Testis (tissue), 2 donors: ENCODE results near the gene RPL13A.

Experiments
- POLR2A ChIP-seq: fragments of 450-650 bp; IDR thresholded peaks from one replicate; pipeline ENCODE4 v1.6.1; 2017; ENCODE audit warnings: antibody characterized with exemption, mild to moderate bottlenecking, moderate library complexity
- TF ChIP-seq, protein P1 (sequence below), 3 experiments: fragments of 450-650 bp in 2 of 3; fragments of 200-600 bp in 1 of 3; sonication (generic) in 1 of 3; IDR thresholded peaks; one replicate each; pipeline ENCODE4 v1.5.1; 2016 to 2019; ENCODE audit warnings: antibody characterized with exemption in 3 of 3, mild to moderate bottlenecking in 2 of 3, moderate library complexity in 1 of 3

- no peak for TF ChIP-seq POLR2A
- TF ChIP-seq, protein P1, sequence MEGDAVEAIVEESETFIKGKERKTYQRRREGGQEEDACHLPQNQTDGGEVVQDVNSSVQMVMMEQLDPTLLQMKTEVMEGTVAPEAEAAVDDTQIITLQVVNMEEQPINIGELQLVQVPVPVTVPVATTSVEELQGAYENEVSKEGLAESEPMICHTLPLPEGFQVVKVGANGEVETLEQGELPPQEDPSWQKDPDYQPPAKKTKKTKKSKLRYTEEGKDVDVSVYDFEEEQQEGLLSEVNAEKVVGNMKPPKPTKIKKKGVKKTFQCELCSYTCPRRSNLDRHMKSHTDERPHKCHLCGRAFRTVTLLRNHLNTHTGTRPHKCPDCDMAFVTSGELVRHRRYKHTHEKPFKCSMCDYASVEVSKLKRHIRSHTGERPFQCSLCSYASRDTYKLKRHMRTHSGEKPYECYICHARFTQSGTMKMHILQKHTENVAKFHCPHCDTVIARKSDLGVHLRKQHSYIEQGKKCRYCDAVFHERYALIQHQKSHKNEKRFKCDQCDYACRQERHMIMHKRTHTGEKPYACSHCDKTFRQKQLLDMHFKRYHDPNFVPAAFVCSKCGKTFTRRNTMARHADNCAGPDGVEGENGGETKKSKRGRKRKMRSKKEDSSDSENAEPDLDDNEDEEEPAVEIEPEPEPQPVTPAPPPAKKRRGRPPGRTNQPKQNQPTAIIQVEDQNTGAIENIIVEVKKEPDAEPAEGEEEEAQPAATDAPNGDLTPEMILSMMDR (IDR thresholded peaks at IDR 0.05) = no peak
These were observed 39.6 kb upstream of the RPL13A start for GRCh38 chr19:49447485-49448431.
